MM.1S (cell line): ENCODE data around the gene EAF1.

ENCODE experiments used
- EZH2 ChIP-seq: fragments of 300-600 bp; sonication (generic); optimal IDR thresholded peaks from 2 replicates; pipeline ENCODE3; 2017; ENCODE audit warnings: low read depth, mild to moderate bottlenecking, antibody characterized with exemption, low read length, mixed read lengths
- EZH2phosphoT487 ChIP-seq: fragments of 300-600 bp; sonication (generic); IDR thresholded peaks from 2 replicates; pipeline ENCODE4 v1.6.1; 2018; ENCODE audit warnings: antibody characterized with exemption, low read length
- TF ChIP-seq, protein P1 (sequence below): fragments of 300-600 bp; sonication (generic); IDR thresholded peaks from 2 replicates; pipeline ENCODE4 v1.5.1; 2016; ENCODE audit warnings: antibody characterized with exemption, low read length, mixed read lengths

DNA sequence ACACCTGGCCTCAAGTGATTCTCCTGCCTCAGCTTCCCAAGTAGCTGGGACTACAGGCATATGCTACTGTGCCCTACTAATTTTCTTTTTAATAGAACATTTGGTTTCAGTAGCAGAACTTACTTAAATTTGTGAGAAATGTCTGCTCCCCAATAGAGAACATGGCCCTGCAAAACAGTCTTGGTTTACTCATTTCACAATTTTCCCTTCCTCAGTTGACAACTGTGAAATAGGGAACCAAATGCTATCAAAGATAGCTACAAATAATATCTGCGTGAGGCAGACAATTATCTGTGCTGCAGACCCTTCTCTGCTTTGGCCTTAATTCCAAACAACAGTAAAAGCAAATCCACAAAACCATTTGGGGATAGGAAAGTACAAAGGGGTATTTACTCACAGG, 22.6 kb upstream of the EAF1 start:
- TF ChIP-seq, protein P1, sequence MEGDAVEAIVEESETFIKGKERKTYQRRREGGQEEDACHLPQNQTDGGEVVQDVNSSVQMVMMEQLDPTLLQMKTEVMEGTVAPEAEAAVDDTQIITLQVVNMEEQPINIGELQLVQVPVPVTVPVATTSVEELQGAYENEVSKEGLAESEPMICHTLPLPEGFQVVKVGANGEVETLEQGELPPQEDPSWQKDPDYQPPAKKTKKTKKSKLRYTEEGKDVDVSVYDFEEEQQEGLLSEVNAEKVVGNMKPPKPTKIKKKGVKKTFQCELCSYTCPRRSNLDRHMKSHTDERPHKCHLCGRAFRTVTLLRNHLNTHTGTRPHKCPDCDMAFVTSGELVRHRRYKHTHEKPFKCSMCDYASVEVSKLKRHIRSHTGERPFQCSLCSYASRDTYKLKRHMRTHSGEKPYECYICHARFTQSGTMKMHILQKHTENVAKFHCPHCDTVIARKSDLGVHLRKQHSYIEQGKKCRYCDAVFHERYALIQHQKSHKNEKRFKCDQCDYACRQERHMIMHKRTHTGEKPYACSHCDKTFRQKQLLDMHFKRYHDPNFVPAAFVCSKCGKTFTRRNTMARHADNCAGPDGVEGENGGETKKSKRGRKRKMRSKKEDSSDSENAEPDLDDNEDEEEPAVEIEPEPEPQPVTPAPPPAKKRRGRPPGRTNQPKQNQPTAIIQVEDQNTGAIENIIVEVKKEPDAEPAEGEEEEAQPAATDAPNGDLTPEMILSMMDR, result no peak
- TF ChIP-seq EZH2 (no peak), EZH2phosphoT487 (no peak)
